ENCODE data around the gene PRELID1. TPM values are rescaled to one million over a fixed set of nuclear protein-coding genes. Genes with fewer than 3 reads are reported as not detected.

Gene PRELID1
- total and polyA plus RNA-seq, 2 donors (not counting 3 experiments of a cell fraction or from before 2014, with no cell fraction given): 201 to 293 TPM

- BruUV-seq (replicated peaks): no TSS peak
- peaks cover 21% of the 10 kb centered on the region for H3K79me2 ChIP-seq (ENCODE audit: control insufficient read depth, insufficient read depth, low read length)
- no peak overlapping the region for H3K27ac ChIP-seq (ENCODE audit: insufficient read depth, low read depth, low read length)
- ChIA-PET CTCF (interaction anchor here (1.0 kb wide), 1 partner anchor 29 kb away, joined by 4 read pairs; no protein-coding TSS in a partner anchor), POLR2A (no interaction called here)
- peaks cover 3% of the 10 kb centered on the region for H4K20me1 ChIP-seq (replicated peaks; ENCODE audit: control insufficient read depth, extremely low read depth, insufficient read depth, low read length)
- H3K36me3 ChIP-seq (ENCODE audit: control insufficient read depth in 2 of 2, extremely low read depth in 1 of 2, insufficient read depth in 2 of 2, low read length in 2 of 2): peaks cover 6 to 52% of the 10 kb centered on the region in 2 experiments
- H3K4me2 ChIP-seq (ENCODE audit: insufficient read depth, low read length): no peak overlapping the region
- H2AFZ ChIP-seq (ENCODE audit: low read depth, low read length): no peak overlapping the region
- FAIRE-seq: no peak
- no peak for DNase-seq (ENCODE audit: low read depth, low spot score)
- H3K4me3 ChIP-seq (replicated peaks in 1 of 3; ENCODE audit: insufficient read depth in 1 of 3, low read depth in 1 of 3, low read length in 3 of 3): no peak overlapping the region
- H3K4me1 ChIP-seq (ENCODE audit: control insufficient read depth, extremely low read depth, insufficient read depth, low read length): no peaks in the 10 kb centered on the region
- no peak overlapping the region for H3K9ac ChIP-seq (replicated peaks; ENCODE audit: extremely low read depth, insufficient read depth, low read length)
- no peaks in the 10 kb centered on the region for H3K9me1 ChIP-seq (replicated peaks; ENCODE audit: control insufficient read depth, extremely low read depth, insufficient read depth, low read length)
- H3K9me3 ChIP-seq (replicated peaks; ENCODE audit: control insufficient read depth, insufficient read depth, low read length): no peaks in the 10 kb centered on the region
- dilution Hi-C loops (cut with MboI; ENCODE audit: extremely low pct_ligation_motif_present, low sequenced_read_pairs): no loop called here
- intact Hi-C loops (cut with micrococcal nuclease): no loop called here
- TF ChIP-seq FOS (IDR thresholded peaks at IDR 0.05; ENCODE audit: borderline replicate concordance, insufficient read depth, low read length) (no peak), EZH2 (IDR thresholded peaks at IDR 0.05; ENCODE audit: borderline replicate concordance, low read depth, low read length, severe bottlenecking) (no peak), MYC (IDR thresholded peaks at IDR 0.05; ENCODE audit: low read depth, low read length) (no peak), CTCF (IDR thresholded peaks at IDR 0.05; ENCODE audit: extremely low read depth in 1 of 2, insufficient read depth in 1 of 2, low read depth in 1 of 2, low read length in 2 of 2) (no peak), POLR2AphosphoS5 (IDR thresholded peaks at IDR 0.05; ENCODE audit: insufficient read depth, low read depth, low read length) (no peak), MAX (IDR thresholded peaks at IDR 0.05; ENCODE audit: insufficient read depth, insufficient read length) (no peak), POLR2A (IDR thresholded peaks at IDR 0.05; ENCODE audit: low read depth, low read length) (no peak), JUN (IDR thresholded peaks at IDR 0.05; ENCODE audit: borderline replicate concordance, insufficient read depth, insufficient read length, low read depth) (no peak), GATA2 (IDR thresholded peaks at IDR 0.05; ENCODE audit: insufficient read depth, insufficient read length, low read depth, low read length) (no peak)
- no peaks in the 10 kb centered on the region for H3K27me3 ChIP-seq (ENCODE audit: control insufficient read depth in 2 of 2, insufficient read depth in 2 of 2, low read length in 2 of 2)
Measured at GRCh38 chr5:177338251-177339106, 34.9 kb downstream of the PRELID1 start.
